ENCODE data around the gene FCRLA.

FCRLA gene

GRCh38 chr1:161731981-161732718 is 25.1 kb downstream of the FCRLA start:
- no peak for DNase-seq (ENCODE audit: low spot score)

GRCh38 chr1:161733526-161733925 is 26.5 kb downstream of the FCRLA start:
- no peak for DNase-seq (ENCODE audit: low spot score)

GRCh38 chr1:161735837-161736236 is 28.8 kb downstream of the FCRLA start:
- no peak for DNase-seq (ENCODE audit: low spot score)

- no peak for DNase-seq (ENCODE audit: low spot score)
These were observed 29.4 kb downstream of the FCRLA start for GRCh38 chr1:161736335-161736969.

- no peak for DNase-seq (ENCODE audit: low spot score)
These were observed 30.6 kb downstream of the FCRLA start for GRCh38 chr1:161737625-161738024.

- no peak for DNase-seq (ENCODE audit: low spot score)
These were observed 31.7 kb downstream of the FCRLA start for GRCh38 chr1:161738627-161739287.

- DNase-seq (ENCODE audit: low spot score), result no peak
These were observed 33.0 kb downstream of the FCRLA start for GRCh38 chr1:161739865-161740566.

GRCh38 chr1:161740921-161741320 is 33.9 kb downstream of the FCRLA start:
- no peak for DNase-seq (ENCODE audit: low spot score)

GRCh38 chr1:161743231-161743630 is 36.2 kb downstream of the FCRLA start:
- DNase-seq (ENCODE audit: low spot score), result no peak

- no peak for DNase-seq (ENCODE audit: low spot score)
These were observed 40.8 kb downstream of the FCRLA start for GRCh38 chr1:161747801-161748200.

GRCh38 chr1:161749509-161750407 is 42.7 kb downstream of the FCRLA start, which contains the start of gene DUSP12:
DUSP12 (plus strand) TSS chr1:161749786; CDS start chr1:161749802, 16 bp downstream.
- peak; percentile 93 for DNase-seq (ENCODE audit: low spot score)

- peak; percentile 31 for DNase-seq (ENCODE audit: low spot score)
These were observed 56.6 kb downstream of the FCRLA start for GRCh38 chr1:161763522-161764098.

Data from iPS-NIHi11 (cell line).